Esophagus (tissue), 2 donors: Measurements from ENCODE around the gene KCNN3. TPM values are rescaled to one million over a fixed set of nuclear protein-coding genes. Genes with fewer than 3 reads are reported as not detected.

ENCODE experiments used
- H3K27ac ChIP-seq, 2 donors: one replicate each; pipeline ENCODE4 v1.5.1; 2013; ENCODE audit warnings: low read depth in 2 of 2, mild to moderate bottlenecking in 2 of 2, inconsistent platforms in 1 of 2, low read length in 1 of 2, moderate library complexity in 1 of 2
- H3K27me3 ChIP-seq, 2 donors: one replicate each; pipeline ENCODE4 v1.6.1; 2013; ENCODE audit warnings: low read length in 2 of 2, control low read depth in 1 of 2, mild to moderate bottlenecking in 1 of 2; ENCODE audit not compliant: insufficient read depth in 2 of 2, control insufficient read depth in 1 of 2
- H3K36me3 ChIP-seq, 2 donors: one replicate each; pipeline ENCODE4 v1.6.1; 2013; ENCODE audit warnings: low read length in 1 of 2; ENCODE audit not compliant: control insufficient read depth in 2 of 2, insufficient read depth in 2 of 2
- H3K4me1 ChIP-seq, 2 donors: one replicate each; pipeline ENCODE4 v1.6.1; 2013; ENCODE audit warnings: low read length in 1 of 2; ENCODE audit not compliant: control insufficient read depth in 2 of 2, insufficient read depth in 2 of 2
- H3K4me3 ChIP-seq, 2 donors: one replicate each; pipeline ENCODE4 v1.5.1; 2013; ENCODE audit warnings: low read length in 2 of 2, mild to moderate bottlenecking in 2 of 2, low read depth in 1 of 2, moderate library complexity in 1 of 2
- H3K9me3 ChIP-seq, 2 donors: one replicate each; pipeline ENCODE4 v1.6.1; 2013; ENCODE audit warnings: mild to moderate bottlenecking in 2 of 2, low read depth in 1 of 2, low read length in 1 of 2, moderate library complexity in 1 of 2; ENCODE audit not compliant: control insufficient read depth in 2 of 2, insufficient read depth in 1 of 2
- WGBS, 2 donors: extraction: QIAGEN DNeasy Blood & Tissue Kit; methylation state at CpG; one replicate each; pipeline ENCODE4 v1.1.7; 2013; 5-methylcytosine and 5-hydroxymethylcytosine counted together
- polyA plus RNA-seq, 2 donors: library from polyadenylated mRNA; stranded (reverse); fragments of 200-250 nt; gene quantifications; one replicate each; pipeline ENCODE4 v1.2.3, GENCODE V29; 2013
- donor health status: healthy with polysubstance abuse.
- donor health status: Bipolar disorder and iron deficiency.

The KCNN3 gene
- polyA plus RNA-seq, 2 donors: 0.12 to 0.14 TPM

- Histone ChIP-seq H3K4me3 (no peak overlapping the region), H3K9me3 (no peaks in the 10 kb centered on the region), H3K36me3 (no peaks in the 10 kb centered on the region), H3K27ac (no peak overlapping the region), H3K27me3 (no peaks in the 10 kb centered on the region), H3K4me1 (peaks cover 0 to 3% of the 10 kb centered on the region in 2 donors)
- 38 to 49% methylated on average over 5 of the region's 5 CpGs for WGBS, 2 donors
These were observed 118.4 kb downstream of the KCNN3 start for GRCh38 chr1:154751690-154752089.

GRCh38 chr1:154750681-154751665, 119.1 kb downstream of the KCNN3 start:
- Histone ChIP-seq H3K4me1 (peaks cover 0 to 3% of the 10 kb centered on the region in 2 donors), H3K36me3 (no peaks in the 10 kb centered on the region), H3K27me3 (no peaks in the 10 kb centered on the region), H3K27ac (no peak overlapping the region), H3K9me3 (no peaks in the 10 kb centered on the region), H3K4me3 (no peak overlapping the region)
- WGBS, 2 donors: 72 to 77% methylated on average over 13 of the region's 13 CpGs

GRCh38 chr1:154749078-154749760, 120.9 kb downstream of the KCNN3 start:
- 47 to 56% methylated on average over 8 of the region's 8 CpGs for WGBS, 2 donors
- Histone ChIP-seq H3K9me3 (no peaks in the 10 kb centered on the region), H3K4me3 (no peak overlapping the region), H3K27ac (no peak overlapping the region), H3K4me1 (peaks cover 0 to 3% of the 10 kb centered on the region in 2 donors), H3K27me3 (no peaks in the 10 kb centered on the region), H3K36me3 (no peaks in the 10 kb centered on the region)

GRCh38 chr1:154748405-154748775, 121.7 kb downstream of the KCNN3 start:
- Histone ChIP-seq H3K4me3 (no peak overlapping the region), H3K36me3 (no peaks in the 10 kb centered on the region), H3K27me3 (no peaks in the 10 kb centered on the region), H3K27ac (no peak overlapping the region), H3K4me1 (peaks cover 0 to 3% of the 10 kb centered on the region in 2 donors), H3K9me3 (no peaks in the 10 kb centered on the region)
- 59 to 70% methylated on average over 2 of the region's 2 CpGs for WGBS, 2 donors

GRCh38 chr1:154747740-154748404, 122.2 kb downstream of the KCNN3 start:
- no peak overlapping the region for H3K27ac ChIP-seq

GRCh38 chr1:154747380-154747739, 122.7 kb downstream of the KCNN3 start:
- H3K36me3 ChIP-seq: no peaks in the 10 kb centered on the region
- H3K27me3 ChIP-seq: no peaks in the 10 kb centered on the region
- no peaks in the 10 kb centered on the region for H3K9me3 ChIP-seq
- 43 to 65% methylated on average over 7 of the region's 7 CpGs for WGBS, 2 donors
- peaks cover 0 to 3% of the 10 kb centered on the region in 2 donors for H3K4me1 ChIP-seq
- H3K4me3 ChIP-seq: no peak overlapping the region
- no peak overlapping the region for H3K27ac ChIP-seq

More at GRCh38 chr1:154747740-154748404, 122.2 kb downstream of the KCNN3 start:
- Histone ChIP-seq H3K36me3 (no peaks in the 10 kb centered on the region), H3K4me1 (peaks cover 0 to 3% of the 10 kb centered on the region in 2 donors), H3K4me3 (no peak overlapping the region), H3K27me3 (no peaks in the 10 kb centered on the region), H3K9me3 (no peaks in the 10 kb centered on the region)
- WGBS, 2 donors: 37 to 55% methylated on average over 20 of the region's 20 CpGs

- no peak overlapping the region for H3K27ac ChIP-seq
These were observed 123.3 kb downstream of the KCNN3 start for GRCh38 chr1:154746622-154747299.

GRCh38 chr1:154745750-154746425, 124.2 kb downstream of the KCNN3 start:
- H3K4me1 ChIP-seq: no peaks in the 10 kb centered on the region
- no peaks in the 10 kb centered on the region for H3K36me3 ChIP-seq
- H3K9me3 ChIP-seq: no peaks in the 10 kb centered on the region
- no peaks in the 10 kb centered on the region for H3K27me3 ChIP-seq
- no peak overlapping the region for H3K4me3 ChIP-seq
- WGBS, 2 donors: 82 to 86% methylated on average over 12 of the region's 12 CpGs
- no peak overlapping the region for H3K27ac ChIP-seq

More at GRCh38 chr1:154746622-154747299, 123.3 kb downstream of the KCNN3 start:
- no peaks in the 10 kb centered on the region for H3K36me3 ChIP-seq
- H3K27me3 ChIP-seq: no peaks in the 10 kb centered on the region
- no peak overlapping the region for H3K4me3 ChIP-seq
- H3K9me3 ChIP-seq: no peaks in the 10 kb centered on the region
- H3K4me1 ChIP-seq: peaks cover 0 to 3% of the 10 kb centered on the region in 2 donors
- WGBS, 2 donors: 73 to 89% methylated on average over 6 of the region's 6 CpGs
